Keratinocyte (primary cell): ENCODE results near the gene PRIMA1. TPM values are rescaled to one million over a fixed set of nuclear protein-coding genes. Genes with fewer than 3 reads are reported as not detected.

ENCODE experiments used
- DNase-seq: peaks from one replicate; pipeline ENCODE4 v3.0.0-alpha.2; 2011; ENCODE audit warnings: low read depth, missing footprints, low spot score
- FAIRE-seq: peaks from 2 replicates; lab custom pipeline; 2011; peaks lifted over from hg19 to GRCh38; lab: Jason Lieb, UNC
- H2AFZ ChIP-seq: 2 replicates; pipeline ENCODE4 v1.6.0; 2012; ENCODE audit warnings: low read length, control low read depth, inconsistent platforms; ENCODE audit not compliant: control insufficient read depth
- H3K27ac ChIP-seq: 2 replicates; pipeline ENCODE4 v1.5.1; 2011; ENCODE audit warnings: low read length; ENCODE audit not compliant: control insufficient read depth, insufficient read depth
- H3K27me3 ChIP-seq: 3 replicates; pipeline ENCODE4 v1.6.0; 2011; ENCODE audit warnings: low read length; ENCODE audit not compliant: control insufficient read depth, insufficient read depth; ENCODE audit errors: extremely low read depth
- H3K36me3 ChIP-seq, 2 experiments: 2 replicates in 1 of 2; 3 replicates in 1 of 2; pipeline ENCODE4 v1.5.1; 2011; ENCODE audit warnings: low read length in 2 of 2, mild to moderate bottlenecking in 1 of 2; ENCODE audit not compliant: control insufficient read depth in 2 of 2, insufficient read depth in 2 of 2; ENCODE audit errors: extremely low read depth in 1 of 2
- H3K4me1 ChIP-seq: 3 replicates; pipeline ENCODE4 v1.5.1; 2011; ENCODE audit warnings: low read length; ENCODE audit not compliant: control insufficient read depth, insufficient read depth; ENCODE audit errors: extremely low read depth
- H3K4me2 ChIP-seq: 3 replicates; pipeline ENCODE4 v1.6.0; 2011; ENCODE audit warnings: low read depth, low read length; ENCODE audit not compliant: control insufficient read depth, insufficient read depth; ENCODE audit errors: extremely low read depth
- H3K4me3 ChIP-seq, 3 experiments: fragments of 200-600 bp in 1 of 3; sonication (generic) in 1 of 3; 2 replicates in 2 of 3; 3 replicates in 1 of 3; pipeline ENCODE4 v1.5.1; 2011 to 2016; ENCODE audit warnings: low read length in 3 of 3, mild to moderate bottlenecking in 3 of 3, control low read depth in 2 of 3, inconsistent platforms in 1 of 3, low read depth in 1 of 3, mixed read lengths in 1 of 3, mixed run types in 1 of 3, moderate library complexity in 1 of 3; ENCODE audit not compliant: control insufficient read depth in 2 of 3, insufficient read depth in 2 of 3; ENCODE audit errors: extremely low read depth in 1 of 3
- H3K79me2 ChIP-seq: 2 replicates; pipeline ENCODE4 v1.6.0; 2012; ENCODE audit warnings: low read length; ENCODE audit not compliant: control insufficient read depth, insufficient read depth
- H3K9ac ChIP-seq: 3 replicates; pipeline ENCODE4 v1.6.0; 2011; ENCODE audit warnings: low read length; ENCODE audit not compliant: control insufficient read depth, insufficient read depth; ENCODE audit errors: extremely low read depth
- H3K9me1 ChIP-seq: 3 replicates; pipeline ENCODE4 v1.6.0; 2011; ENCODE audit warnings: low read length; ENCODE audit not compliant: control insufficient read depth, insufficient read depth; ENCODE audit errors: extremely low read depth
- H3K9me3 ChIP-seq: 2 replicates; pipeline ENCODE4 v1.5.1; 2012; ENCODE audit warnings: low read depth, low read length; ENCODE audit not compliant: control insufficient read depth
- H4K20me1 ChIP-seq: 3 replicates; pipeline ENCODE4 v1.6.0; 2011; ENCODE audit warnings: low read length; ENCODE audit not compliant: control insufficient read depth, insufficient read depth; ENCODE audit errors: extremely low read depth
- CTCF ChIP-seq, 3 experiments: IDR thresholded peaks in 1 of 3; conservative IDR thresholded peaks in 1 of 3; optimal IDR thresholded peaks in 1 of 3; 2 replicates in 2 of 3; 3 replicates in 1 of 3; pipeline versions ENCODE3 to v1.5.1; 2011; ENCODE audit warnings: low read length in 3 of 3, mild to moderate bottlenecking in 3 of 3, moderate library complexity in 2 of 3, control low read depth in 1 of 3, inconsistent platforms in 1 of 3; ENCODE audit not compliant: insufficient read depth in 2 of 3; ENCODE audit errors: extremely low read depth in 1 of 3
- EZH2 ChIP-seq: IDR thresholded peaks from one replicate; pipeline ENCODE4 v1.6.1; 2012; ENCODE audit warnings: inconsistent platforms, mild to moderate bottlenecking, low read length, moderate library complexity
- dilution Hi-C: fragments of 300-500 bp; cut with MboI; formaldehyde crosslinking; loops from one replicate; pipeline ENCODE4 v1.7.0; 2020; ENCODE audit warnings: low sequenced_read_pairs; ENCODE audit not compliant: extremely low pct_ligation_motif_present
- polyA plus RNA-seq, 5 experiments: library from polyadenylated mRNA; depleted of rRNA in 3 of 5; stranded (reverse) in 3 of 5; stranded (forward) in 1 of 5; unstranded in 1 of 5; fragments of >200 nt; gene quantifications; 1 replicate in 1 of 5; 2 replicates in 3 of 5; 3 replicates in 1 of 5; pipeline versions ENCODE4 v1.2.1 to v1.2.3, GENCODE V29; 2011 to 2012; ENCODE audit warnings: missing spikeins in 2 of 5, low read depth in 1 of 5, low replicate concordance in 1 of 5

The PRIMA1 gene
- polyA plus RNA-seq, 1 donor (not counting 4 experiments of a cell fraction or from before 2014, with no cell fraction given): not detected

DNA sequence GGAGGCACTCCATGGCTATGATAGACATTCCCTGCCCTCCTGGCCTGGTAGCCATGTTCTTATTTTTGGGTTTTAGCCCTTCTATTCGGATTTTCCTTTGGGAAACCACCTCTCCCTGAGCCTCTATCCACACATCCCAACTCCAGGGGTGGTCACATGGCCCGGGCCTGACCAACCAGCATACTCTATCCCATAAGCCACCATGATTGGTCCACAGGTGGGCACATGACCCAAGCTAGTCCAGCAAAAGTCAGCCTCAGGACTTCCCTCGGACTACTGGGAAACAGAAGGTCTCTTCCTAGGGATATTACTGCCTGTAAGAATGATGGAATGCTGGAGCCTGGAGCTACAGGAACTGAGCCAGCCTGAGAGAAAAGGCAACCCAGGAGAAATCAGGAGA lies 12.5 kb downstream of the PRIMA1 start:
- Histone ChIP-seq H3K27ac (no peak overlapping the region), H3K9ac (no peak overlapping the region), H3K27me3 (no peaks in the 10 kb centered on the region), H3K4me1 (no peaks in the 10 kb centered on the region), H3K4me2 (no peak overlapping the region), H3K9me3 (no peaks in the 10 kb centered on the region), H3K79me2 (no peaks in the 10 kb centered on the region), H3K36me3 (no peaks in the 10 kb centered on the region), H3K9me1 (no peaks in the 10 kb centered on the region), H3K4me3 (no peak overlapping the region), H2AFZ (no peak overlapping the region), H4K20me1 (no peaks in the 10 kb centered on the region)
- dilution Hi-C loops: no loop called here
- DNase-seq (no peak), FAIRE-seq (no peak)
- TF ChIP-seq CTCF (optimal IDR thresholded peaks at IDR 0.05 in 1 of 3, IDR thresholded peaks at IDR 0.05 in 1 of 3, conservative IDR thresholded peaks at IDR 0.05 in 1 of 3; ENCODE audit: extremely low read depth in 1 of 3, insufficient read depth in 2 of 3, low read length in 3 of 3): no peak
- no peak for TF ChIP-seq EZH2

DNA sequence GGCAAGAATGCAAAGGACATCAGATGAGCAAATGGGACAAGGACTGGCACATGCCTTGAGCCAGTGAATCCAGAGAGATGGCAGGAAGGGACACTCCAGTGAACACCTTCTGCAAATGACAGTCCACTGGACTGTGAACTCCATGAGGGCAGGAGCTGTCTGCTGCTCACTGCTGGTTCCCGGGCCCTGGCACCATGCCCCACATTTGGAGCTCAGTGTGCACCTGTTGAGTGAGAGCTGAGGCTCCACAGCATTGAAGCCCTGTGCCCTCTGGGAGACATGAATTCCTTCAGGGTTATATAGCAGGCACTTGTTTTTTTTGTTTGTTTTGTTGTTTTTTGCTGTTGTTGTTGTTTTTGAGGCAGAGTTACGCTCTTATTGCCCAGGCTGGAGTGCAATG lies 13.1 kb downstream of the PRIMA1 start:
- Histone ChIP-seq H3K4me1 (no peaks in the 10 kb centered on the region), H3K27me3 (no peaks in the 10 kb centered on the region), H3K36me3 (no peaks in the 10 kb centered on the region), H3K9me1 (no peaks in the 10 kb centered on the region), H3K27ac (no peak overlapping the region), H3K4me2 (no peak overlapping the region), H3K4me3 (no peak overlapping the region), H3K9ac (no peak overlapping the region), H3K79me2 (no peaks in the 10 kb centered on the region), H3K9me3 (no peaks in the 10 kb centered on the region), H2AFZ (no peak overlapping the region), H4K20me1 (no peaks in the 10 kb centered on the region)
- FAIRE-seq (no peak), DNase-seq (no peak)
- no peak for TF ChIP-seq EZH2
- TF ChIP-seq CTCF (optimal IDR thresholded peaks at IDR 0.05 in 1 of 3, IDR thresholded peaks at IDR 0.05 in 1 of 3, conservative IDR thresholded peaks at IDR 0.05 in 1 of 3; ENCODE audit: extremely low read depth in 1 of 3, insufficient read depth in 2 of 3, low read length in 3 of 3): no peak
- dilution Hi-C loops: no loop called here
